Right ventricle myocardium superior (tissue), 1 donor: ENCODE measurements around the gene DRC1. TPM values are rescaled to one million over a fixed set of nuclear protein-coding genes. Genes with fewer than 3 reads are reported as not detected.
"Not testable (repeated sequence)": the region's sequence is repeated elsewhere in the genome, so short reads cannot be mapped to it uniquely, and the experiment has no call there.

Experiments
- ATAC-seq: fragments of 200-7000 bp; cut with Tn5 transposase; one replicate; pipeline ENCODE4 v1.9.1; 2020; ENCODE audit warnings: mild to moderate bottlenecking; ENCODE audit not compliant: poor library complexity
- DNase-seq: peaks from one replicate; pipeline ENCODE4 v3.0.0-alpha.2; 2020
- intact Hi-C: fragments of 100-400 bp; cut with DNase I; formaldehyde crosslinking; loops from one replicate; pipeline ENCODE4 v1.11.2; 2022
- total RNA-seq: library from RNA; stranded (reverse); fragmentation: NEBNext Ultra II Directional; extraction: Animal tissue kit (Norgen Biotek cat#: 25700); gene quantifications from one replicate; pipeline ENCODE4 v1.2.1, GENCODE V29; 2021
- donor health status: DM: no; HTN: yes; CAD: no; lungs with severe emphysema.

The DRC1 gene
- total RNA-seq, 1 donor from 2014 or later = not detected

DNA sequence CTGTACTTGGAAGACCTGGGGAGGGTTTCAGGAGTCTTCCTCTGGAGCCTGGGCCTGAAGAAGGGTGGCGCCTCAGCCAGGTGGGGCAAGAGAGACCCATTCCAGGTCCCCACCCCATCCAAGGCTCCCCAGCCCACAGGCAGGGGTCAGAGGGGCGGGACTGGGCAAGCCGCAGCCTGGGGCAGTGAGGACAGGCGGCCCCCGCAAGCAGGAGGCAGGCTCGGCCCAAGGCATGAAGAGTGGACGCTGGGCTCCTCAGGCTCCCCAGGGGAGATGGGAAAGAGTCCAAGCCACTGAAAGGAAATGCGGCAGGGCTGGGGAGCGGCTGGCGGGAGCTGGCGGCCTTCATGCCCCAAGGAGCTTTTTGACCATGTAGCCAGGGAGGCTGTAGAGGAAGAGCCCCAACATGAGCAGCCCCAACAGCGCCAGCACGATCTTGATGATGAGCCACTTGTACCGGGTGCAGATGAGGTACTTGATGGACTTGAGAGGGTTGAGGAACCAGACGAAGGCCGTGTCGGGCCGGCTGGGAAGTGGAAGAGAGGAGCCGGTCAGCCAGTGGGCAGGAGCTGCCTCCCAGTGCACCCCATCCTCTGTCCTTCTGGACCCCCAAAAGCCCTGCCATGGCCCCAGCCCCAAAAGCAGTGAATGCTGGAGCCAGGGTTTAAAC is 56.1 kb downstream of the DRC1 start:
- intact Hi-C loops = no loop called here
- DNase-seq (no peak), ATAC-seq (no peak)

DNA sequence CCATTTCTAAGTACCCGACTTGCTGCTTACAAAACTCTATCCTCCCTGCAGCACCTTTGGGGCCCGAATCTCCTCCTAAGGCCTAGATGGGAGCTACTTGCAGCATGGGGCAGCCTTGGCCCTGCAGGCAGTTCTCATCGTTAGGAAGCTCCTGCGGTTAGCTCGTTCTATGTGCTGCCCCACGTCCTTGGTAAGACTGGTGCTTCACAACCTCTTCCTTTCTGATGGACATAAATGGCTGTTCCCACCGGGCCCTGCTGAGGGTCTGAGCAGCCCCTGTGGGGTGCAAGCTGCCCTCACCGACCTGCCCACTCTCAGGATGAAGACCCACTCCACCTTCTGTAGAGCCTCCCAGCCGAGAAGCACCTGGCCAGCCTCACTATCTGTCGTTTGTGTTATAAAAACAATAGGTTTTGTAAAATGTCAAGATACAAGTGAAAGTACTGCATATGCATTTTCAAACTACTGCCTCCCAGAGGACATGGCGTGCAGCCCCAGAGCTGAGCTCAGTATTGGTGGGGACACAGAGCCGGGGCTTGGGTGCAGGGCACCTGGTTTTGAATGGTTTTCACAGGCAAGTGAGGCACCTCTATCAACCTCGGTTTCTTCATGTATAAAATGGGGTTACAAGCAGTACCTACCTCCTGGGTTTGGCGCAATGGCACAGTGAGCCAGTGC is 56.8 kb downstream of the DRC1 start:
- ATAC-seq (no peak), DNase-seq (no peak)
- intact Hi-C loops = no loop called here

DNA sequence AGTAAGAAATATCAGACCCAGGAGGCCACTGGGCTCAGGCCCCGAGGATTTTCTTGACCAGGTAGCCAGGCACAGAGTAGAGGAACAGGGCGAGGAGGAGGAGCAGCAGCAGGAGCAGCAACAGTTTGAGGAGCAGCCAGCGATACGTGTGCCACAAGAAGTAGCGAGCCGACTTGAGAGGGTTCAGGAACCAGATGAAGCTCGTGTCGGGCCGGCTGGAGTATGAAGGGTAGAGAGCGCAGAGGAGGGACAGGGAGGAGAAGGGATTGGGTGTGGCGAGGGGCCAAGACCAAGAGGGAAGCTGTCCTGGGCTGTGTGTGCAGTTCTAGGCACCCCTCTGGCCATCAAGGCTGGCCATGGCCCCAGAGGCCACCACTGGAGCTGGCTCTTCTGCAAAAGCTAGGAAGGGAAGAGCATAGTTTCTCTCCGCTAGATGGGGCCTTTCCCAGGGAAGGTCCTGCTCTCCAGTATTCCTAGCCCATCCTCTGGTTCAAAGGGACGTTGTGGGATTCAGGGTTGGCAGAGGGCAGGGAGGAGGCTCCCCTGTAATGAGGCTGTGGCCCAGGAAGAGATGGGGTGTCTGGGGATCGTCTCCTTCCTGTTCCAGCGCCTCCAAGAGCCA is 58.4 kb downstream of the DRC1 start:
- intact Hi-C loops = no loop called here
- DNase-seq = no peak
- ATAC-seq = no peak

DNA sequence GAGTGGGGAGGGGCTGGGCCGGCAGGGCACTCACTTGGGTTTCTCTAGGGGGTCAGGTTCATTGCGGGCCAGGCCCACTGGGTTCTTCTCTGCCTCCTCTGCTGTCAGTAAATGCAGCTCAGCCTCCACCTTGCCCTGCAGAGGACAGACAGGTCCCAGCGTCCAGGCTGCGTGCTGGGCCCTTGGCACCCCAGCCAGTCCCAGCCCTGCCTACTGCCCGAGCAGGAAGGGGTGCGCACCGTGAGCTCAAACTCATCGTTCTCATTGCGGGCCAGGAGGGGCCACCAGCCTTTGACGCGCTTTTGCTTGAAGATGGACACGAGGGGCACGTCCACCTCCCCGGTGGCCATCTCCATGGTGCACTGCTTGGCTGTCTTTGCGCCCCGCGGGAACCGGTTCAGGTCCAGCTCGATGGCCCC is 58.9 kb downstream of the DRC1 start:
- ATAC-seq (no peak), DNase-seq (no peak)
- intact Hi-C loops = no loop called here

DNA sequence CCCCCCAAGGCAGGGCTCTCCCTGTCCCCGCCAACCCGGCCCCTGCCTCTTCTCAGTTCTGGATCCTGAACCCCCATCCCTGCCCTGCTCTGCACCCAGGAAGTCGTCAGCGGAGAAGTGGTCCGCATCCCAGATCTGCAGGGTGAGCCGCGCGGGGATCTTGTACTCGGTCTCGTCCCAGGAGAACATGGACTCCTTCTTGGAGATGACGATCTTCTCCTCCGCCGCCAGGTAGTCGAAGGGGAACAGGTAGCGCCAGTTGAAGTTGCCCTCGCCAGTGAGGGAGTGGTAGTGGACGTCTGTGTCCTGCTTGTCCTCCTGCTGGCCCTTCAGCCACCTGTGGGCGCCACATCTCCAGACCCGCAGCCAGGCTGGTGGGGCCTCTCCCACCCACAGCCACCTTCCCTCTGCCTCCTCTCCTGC is 59.9 kb downstream of the DRC1 start:
- intact Hi-C loops = no loop called here
- DNase-seq (peak; percentile 35), ATAC-seq (no peak)

DNA sequence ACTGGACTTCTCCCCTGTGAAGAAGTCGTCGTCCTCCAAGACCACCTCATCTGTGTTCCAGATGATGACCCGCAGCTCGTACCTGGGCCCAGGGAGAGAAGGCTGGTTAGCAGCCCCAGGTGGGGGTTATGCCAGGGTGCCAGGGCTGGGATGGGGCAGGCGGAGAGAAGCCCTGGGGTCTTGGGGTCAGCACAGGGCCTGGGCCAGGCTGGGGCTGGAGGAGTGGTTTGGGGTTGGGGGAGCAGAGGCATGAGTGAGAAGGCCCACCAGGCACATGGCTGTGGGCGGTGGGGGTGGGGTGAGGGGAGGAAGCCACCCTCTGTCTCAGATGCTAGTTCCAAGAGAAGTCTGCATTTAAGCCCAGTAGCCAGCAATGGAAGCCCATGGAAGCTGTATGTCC is 60.4 kb downstream of the DRC1 start:
- DNase-seq = no peak
- intact Hi-C loops = no loop called here
- ATAC-seq = no peak

DNA sequence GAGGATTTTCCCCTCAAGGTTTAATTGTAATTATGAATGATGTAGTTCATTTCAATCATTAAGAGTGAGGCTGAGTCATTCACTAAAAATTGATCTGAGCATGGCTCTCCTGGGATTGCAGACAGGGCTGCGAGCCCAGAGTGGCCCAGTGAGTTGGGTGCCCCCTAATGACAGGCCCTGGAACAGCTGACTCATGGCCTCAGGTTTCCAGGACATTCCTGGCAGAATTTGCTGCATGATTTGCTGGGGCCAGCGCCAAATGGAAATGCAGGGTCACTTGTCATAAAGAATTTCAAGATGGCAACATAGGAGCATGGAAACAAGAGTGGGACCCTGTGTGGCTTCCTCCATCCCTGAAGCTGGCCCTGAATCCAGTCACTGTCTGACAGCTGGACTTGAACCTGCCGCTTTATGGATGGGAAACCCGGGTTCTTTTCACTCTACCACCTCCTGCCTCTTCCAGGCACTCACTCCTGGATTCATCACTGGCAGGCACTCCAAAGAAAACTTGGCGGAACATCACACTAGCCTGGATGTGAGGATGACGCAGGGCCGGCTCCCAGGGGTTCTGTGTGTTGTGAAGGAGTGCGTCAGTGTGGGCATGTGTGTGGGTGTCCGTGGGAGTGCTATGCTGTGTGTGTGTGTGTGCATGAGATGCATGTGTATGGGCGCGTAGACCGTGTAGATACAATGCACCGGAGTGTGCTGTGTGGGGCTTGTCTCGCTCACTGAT is 61.0 kb downstream of the DRC1 start:
- ATAC-seq (peak; percentile 77), DNase-seq (peak; percentile 59)
- intact Hi-C loops = no loop called here

DNA sequence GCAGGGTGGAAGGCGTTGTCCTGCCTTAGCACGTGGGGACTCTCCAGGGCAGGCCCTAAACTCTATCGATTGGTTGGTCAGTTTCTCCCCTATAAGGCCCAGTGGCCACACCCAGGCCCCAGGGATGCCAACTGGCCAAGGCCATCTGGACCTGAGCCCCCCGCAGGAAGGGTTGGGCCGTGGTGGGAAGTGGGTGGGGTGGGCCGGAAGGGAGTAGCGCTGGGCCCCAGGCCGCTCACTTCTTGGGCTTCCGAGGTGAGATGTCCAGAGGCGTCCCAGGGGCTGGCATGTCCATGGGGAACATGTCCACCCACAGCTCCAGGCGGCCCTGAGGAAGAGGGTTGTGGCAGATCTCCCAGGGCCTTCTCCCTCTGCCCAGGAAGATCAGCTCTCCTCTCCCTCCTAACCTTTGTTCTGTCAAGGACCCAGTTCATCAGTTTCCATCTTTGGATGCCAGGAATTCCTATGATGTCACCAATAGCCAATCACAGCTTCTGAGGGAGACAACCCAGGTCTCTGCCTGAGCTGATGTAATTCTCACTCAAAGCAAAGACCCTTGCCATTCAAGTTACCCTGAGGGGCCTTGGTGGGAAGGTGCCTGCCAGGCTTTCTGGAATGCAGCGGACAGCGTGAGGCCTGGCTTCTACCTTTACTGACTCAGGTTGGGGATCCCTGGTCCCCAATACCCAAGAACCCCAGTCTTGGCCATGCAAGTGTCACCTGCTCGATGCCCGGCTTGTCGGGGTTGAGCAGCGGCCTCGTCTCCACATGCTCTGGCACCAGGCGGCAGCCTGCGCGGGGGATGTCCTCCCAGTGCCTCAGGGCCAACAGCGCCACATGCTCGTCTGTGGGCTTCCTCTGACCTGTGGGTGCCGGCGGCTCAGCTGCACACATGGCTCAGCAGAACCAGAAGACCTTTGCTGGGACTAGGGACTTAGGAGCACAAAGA is 61.8 kb downstream of the DRC1 start:
- intact Hi-C loops = no loop called here
- no peak for ATAC-seq
- peak; percentile 40 for DNase-seq

DNA sequence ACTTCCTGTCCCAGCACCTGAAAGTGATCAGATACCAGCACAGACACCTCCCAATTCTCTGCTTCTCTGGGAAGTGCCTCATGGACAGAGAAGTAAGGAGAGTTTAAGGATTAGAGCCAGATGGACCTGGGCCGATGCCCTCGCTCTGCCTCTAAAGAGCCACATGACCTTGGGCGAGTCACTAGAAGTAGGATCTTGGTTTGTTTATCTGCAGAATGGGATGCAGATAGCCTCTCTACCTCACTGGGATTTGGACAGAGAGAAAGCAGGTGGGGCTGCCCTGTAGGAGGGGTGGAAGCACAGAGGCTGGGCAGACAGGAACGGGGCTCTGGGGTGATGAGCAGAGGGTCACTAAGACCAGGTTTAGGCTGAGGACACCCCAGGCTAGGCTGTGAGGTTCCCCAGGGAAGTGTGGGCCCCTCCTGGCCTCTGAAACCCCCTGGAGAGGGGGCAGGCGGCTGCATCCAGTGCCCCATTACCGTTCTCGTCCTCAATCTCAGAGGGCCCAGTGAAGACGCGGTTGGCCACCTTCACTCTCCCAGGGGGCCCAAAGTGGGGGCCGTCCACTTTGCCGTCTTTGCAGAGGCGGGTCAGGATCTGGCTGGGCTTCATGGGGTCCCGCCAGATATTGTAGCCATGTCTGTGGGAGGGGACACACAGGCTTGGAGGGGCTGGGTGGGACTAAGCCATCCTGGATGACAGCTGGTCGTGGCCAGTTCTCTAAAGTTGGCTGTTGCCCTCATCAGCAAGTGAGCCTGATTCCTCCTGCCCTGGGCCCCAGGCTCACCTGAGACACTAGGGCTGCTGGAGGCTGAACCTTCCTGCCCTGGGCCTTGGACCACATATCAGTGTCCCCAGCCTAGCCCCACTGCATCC is 62.9 kb downstream of the DRC1 start:
- DNase-seq = no peak
- intact Hi-C loops = no loop called here
- ATAC-seq = no peak

DNA sequence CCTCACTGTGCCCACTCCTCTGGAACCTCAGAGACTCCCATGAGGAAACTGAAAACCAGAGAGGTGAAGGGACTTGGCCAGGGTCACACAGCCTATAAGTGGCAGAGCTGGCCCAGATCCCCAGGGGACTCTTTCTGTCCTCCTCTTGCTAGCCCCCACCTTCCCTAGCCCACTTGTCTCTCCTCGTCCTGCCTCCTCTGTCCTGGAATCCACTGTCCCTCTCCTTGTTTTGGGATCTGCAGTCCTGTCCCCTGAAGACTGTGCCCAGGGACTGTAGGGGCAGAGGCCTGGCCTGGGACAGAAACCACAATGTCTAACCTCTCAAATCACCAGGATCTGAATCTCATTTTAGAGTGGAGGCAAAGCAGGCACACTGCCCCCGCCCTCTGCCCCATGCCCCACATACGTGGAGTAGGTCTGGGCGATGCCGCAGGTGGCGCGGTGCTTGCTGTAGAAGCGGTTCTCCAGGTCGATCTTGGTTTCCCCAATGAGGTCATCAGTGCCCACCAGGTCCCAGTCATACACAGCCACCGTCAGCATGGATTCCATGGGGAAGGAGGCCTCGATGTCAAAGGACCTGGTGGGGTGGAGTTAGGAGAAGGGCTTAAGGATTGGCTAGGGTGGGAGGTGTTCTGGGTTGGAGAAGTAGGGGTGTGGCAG is 63.7 kb downstream of the DRC1 start:
- intact Hi-C loops = no loop called here
- DNase-seq (no peak), ATAC-seq (no peak)

DNA sequence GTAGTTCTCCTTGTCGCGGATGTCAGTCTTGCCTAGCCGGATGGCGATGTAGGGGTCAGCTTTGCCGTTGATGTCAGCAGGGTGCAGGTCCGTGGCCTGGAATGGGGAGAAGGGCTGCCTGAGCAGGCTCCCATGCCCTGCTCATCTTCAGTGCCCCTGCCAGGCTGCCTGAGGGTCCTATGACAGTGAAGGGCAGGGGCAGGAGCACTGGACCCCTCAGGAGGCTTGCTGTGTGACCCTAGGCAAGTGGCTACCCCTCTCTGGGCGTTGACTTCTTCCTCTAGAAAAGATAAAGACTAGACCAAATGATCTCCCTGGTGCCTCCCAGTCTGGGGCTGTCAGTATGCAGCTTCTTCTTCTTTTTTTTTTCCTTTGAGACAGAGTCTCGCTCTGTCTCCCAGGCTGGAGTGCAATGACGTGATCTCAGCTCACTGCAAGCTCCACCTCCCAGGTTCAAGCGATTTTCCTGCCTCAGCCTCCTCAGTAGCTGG is 64.3 kb downstream of the DRC1 start:
- DNase-seq = no peak
- no peak for ATAC-seq
- intact Hi-C loops = no loop called here

DNA sequence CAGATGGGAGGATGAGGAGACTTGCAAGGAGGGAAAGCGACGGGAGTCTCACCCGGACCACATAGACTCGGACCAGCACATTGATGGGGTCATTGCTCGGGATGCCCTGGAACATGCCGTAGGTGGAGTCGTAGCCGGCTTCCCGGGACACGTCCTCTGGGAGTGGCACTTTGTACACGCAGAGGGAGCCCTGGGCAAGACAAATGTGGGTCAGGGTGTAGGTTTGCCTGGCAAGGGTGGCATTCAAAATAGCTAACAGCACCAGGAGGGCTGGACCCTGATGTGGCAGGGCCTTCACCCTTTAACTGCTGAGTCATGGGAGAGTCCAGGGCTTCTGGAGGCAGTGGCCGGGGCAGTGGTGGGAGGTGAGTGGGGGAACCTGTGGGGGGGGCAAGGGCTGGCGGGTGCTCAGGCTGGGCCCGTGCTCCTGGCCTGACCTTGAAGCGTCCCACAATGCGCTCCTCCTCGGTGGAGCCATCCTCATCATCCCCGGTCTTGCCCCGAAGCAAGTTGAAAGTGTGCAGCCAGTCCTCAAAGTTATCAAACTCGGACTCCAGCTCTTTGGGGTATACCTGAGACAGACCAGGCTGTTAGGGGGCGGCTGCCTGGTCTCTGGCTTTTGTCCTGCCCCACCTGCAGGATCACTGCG is 65.1 kb downstream of the DRC1 start:
- no peak for DNase-seq
- ATAC-seq = no peak
- intact Hi-C loops = no loop called here

DNA sequence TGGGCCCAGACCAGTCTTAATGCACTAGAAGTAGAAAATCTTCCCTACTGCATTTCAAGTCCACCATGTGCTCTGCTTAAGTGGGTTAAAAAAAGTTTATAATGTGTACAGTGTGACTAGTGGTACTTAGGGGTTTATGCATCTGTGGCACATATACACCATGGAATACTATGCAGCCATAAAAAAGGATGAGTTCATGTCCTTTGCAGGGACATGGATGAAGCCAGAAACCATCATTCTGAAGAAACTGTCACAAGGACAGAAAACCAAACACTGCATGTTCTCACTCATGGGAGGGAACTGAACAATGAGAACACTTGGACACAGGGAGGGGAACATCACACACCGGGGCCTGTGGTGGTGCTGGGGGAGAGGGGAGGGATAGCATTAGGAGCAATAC is 66.8 kb downstream of the DRC1 start:
- DNase-seq, ATAC-seq, intact Hi-C loops: not testable (repeated sequence)

DNA sequence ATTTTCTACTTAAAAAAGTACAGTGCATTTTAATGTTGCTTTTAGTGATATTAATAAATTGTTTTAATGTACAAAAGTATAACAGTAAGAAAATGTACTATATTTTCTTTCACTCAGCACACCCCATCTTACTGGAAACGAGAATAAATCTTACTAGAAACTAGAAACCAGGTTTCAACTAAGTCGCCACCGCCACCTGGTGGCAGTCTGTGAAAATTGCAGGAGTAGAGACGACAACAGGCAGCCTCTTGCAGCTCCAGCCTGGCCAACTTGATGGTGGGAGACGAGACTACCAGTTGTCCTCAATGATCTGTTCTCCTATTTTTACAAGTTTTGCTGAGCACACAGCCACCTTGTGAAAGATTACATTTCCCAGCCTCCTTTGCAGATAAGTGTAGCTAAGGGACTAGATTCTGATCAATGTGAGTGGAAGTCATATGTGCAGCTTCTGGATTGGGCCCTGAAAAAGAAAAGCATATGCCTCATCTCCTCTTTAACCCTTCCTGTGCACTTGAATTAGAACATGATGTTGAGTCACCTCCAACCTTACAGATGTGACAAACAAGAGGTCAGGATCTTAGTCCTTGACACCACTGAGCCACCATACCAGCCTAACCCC is 67.5 kb downstream of the DRC1 start:
- ATAC-seq = no peak
- peak; percentile 61 for DNase-seq
- intact Hi-C loops = no loop called here

DNA sequence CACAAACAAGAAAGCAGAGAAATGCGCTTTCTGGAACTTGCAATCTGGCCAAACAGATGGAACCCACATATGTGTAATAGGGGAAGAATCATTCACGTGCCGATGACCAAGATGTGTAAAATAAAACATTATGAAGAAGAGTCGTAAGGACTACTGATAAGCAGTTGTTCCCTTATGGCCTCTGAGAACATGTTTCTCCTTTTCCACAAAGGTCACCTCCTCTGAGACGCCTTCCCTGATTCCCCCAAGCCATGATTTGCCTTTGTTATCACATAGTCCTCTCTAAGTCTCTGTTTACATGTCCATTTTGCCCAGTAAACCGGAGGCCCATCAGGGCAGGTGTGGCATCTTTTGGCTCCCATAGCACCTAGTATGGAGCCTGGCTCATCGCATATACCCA is 68.2 kb downstream of the DRC1 start:
- intact Hi-C loops = no loop called here
- DNase-seq (peak; percentile 12), ATAC-seq (no peak)
